CD4-positive, alpha-beta T cell treated with Interleukin-4 for 1 hour (primary cell): ENCODE measurements around the gene TRIM40.

Experiments
- DNase-seq, 2 donors: peaks; one replicate each; pipeline ENCODE4 v3.0.0-alpha.2; 2020 to 2022

Gene TRIM40

GRCh38 chr6:30135757-30136156, at the start of gene TRIM40:
TSS of gene TRIM40 (plus strand) at chr6:30136140. CDS start at chr6:30137037, 897 bp downstream.
- no peak for DNase-seq

GRCh38 chr6:30087876-30088275, 48.1 kb upstream of the TRIM40 start:
- DNase-seq: no peak

- DNase-seq: no peak
Observed at GRCh38 chr6:30091577-30092381, 44.2 kb upstream of the TRIM40 start.

- no peak for DNase-seq
Observed at GRCh38 chr6:30092852-30093543, 42.9 kb upstream of the TRIM40 start.

GRCh38 chr6:30093951-30094661, 41.8 kb upstream of the TRIM40 start:
- DNase-seq: no peak

- no peak for DNase-seq
Observed at GRCh38 chr6:30096829-30097228, 39.1 kb upstream of the TRIM40 start.

- no peak for DNase-seq
Observed at GRCh38 chr6:30097902-30098768, 37.8 kb upstream of the TRIM40 start.

- DNase-seq: no peak
Observed at GRCh38 chr6:30100154-30100553, 35.8 kb upstream of the TRIM40 start.

- DNase-seq: peak in 1 of 2 donors; percentile 14
Observed at GRCh38 chr6:30100585-30101443, 35.1 kb upstream of the TRIM40 start.

- DNase-seq: peak; percentile 68
Observed at GRCh38 chr6:30101444-30102413, 34.2 kb upstream of the TRIM40 start.

GRCh38 chr6:30102414-30102969, 33.4 kb upstream of the TRIM40 start:
- DNase-seq: peak in 1 of 2 donors; percentile 13

- peak; percentile 86 to 88 for DNase-seq
Observed at GRCh38 chr6:30102970-30103871, 32.7 kb upstream of the TRIM40 start.

GRCh38 chr6:30103872-30104179, 32.1 kb upstream of the TRIM40 start:
- DNase-seq: no peak

GRCh38 chr6:30104661-30105060, 31.3 kb upstream of the TRIM40 start:
- DNase-seq: no peak

- no peak for DNase-seq
Observed at GRCh38 chr6:30111266-30111856, 24.6 kb upstream of the TRIM40 start.

- DNase-seq: no peak
Observed at GRCh38 chr6:30112402-30112994, 23.4 kb upstream of the TRIM40 start.

- DNase-seq: no peak
Observed at GRCh38 chr6:30113003-30113759, 22.8 kb upstream of the TRIM40 start, which contains the start of gene TRIM31. TSS of gene TRIM31 (minus strand) at chr6:30113090. CDS start at chr6:30112805, 285 bp downstream.
